Endothelial cell of umbilical vein (primary cell): ENCODE data around the gene DNAJC18. TPM values are rescaled to one million over a fixed set of nuclear protein-coding genes. Genes with fewer than 3 reads are reported as not detected.

Experiments
- BruUV-seq: library from RNA; stranded (reverse); fragments of 400-500 nt; replicated peaks from 2 replicates; lab custom pipeline; 2021; lab: Mats Ljungman, UMichigan
- CTCF ChIA-PET: fragments of 300-600, 350-600 bp; sonication (Branson Sonifier 250); formaldehyde crosslinking; loops from one replicate; lab custom pipeline; 2021; ENCODE audit warnings: antibody characterized with exemption, inconsistent platforms; lab: Charles Lee
- POLR2A ChIA-PET: fragments of 300-600, 350-600 bp; sonication (Branson Sonifier 250); formaldehyde crosslinking; loops from one replicate; lab custom pipeline; 2021; ENCODE audit warnings: antibody characterized with exemption, inconsistent platforms; lab: Charles Lee
- DNase-seq: peaks from one replicate; pipeline ENCODE4 v3.0.0-alpha.2; 2011; ENCODE audit warnings: low read depth, low spot score
- FAIRE-seq: peaks from 2 replicates; lab custom pipeline; 2011; peaks lifted over from hg19 to GRCh38; lab: Jason Lieb, UNC
- H2AFZ ChIP-seq: 2 replicates; pipeline ENCODE4 v1.6.0; 2012; ENCODE audit warnings: low read depth, low read length, control low read depth, inconsistent platforms
- H3K27ac ChIP-seq: 2 replicates; pipeline ENCODE4 v1.5.1; 2011; ENCODE audit warnings: low read depth, mild to moderate bottlenecking, control low read depth, low read length, moderate library complexity; ENCODE audit not compliant: insufficient read depth
- H3K27me3 ChIP-seq, 2 experiments: 2 replicates each; pipeline versions ENCODE4 v1.6.0 to v1.6.1; 2011; ENCODE audit warnings: low read length in 2 of 2, mixed read lengths in 1 of 2; ENCODE audit not compliant: control insufficient read depth in 2 of 2, insufficient read depth in 2 of 2
- H3K36me3 ChIP-seq, 2 experiments: 2 replicates in 1 of 2; 3 replicates in 1 of 2; pipeline ENCODE4 v1.5.1; 2011; ENCODE audit warnings: low read length in 2 of 2, mild to moderate bottlenecking in 1 of 2, moderate library complexity in 1 of 2; ENCODE audit not compliant: control insufficient read depth in 2 of 2, insufficient read depth in 2 of 2; ENCODE audit errors: extremely low read depth in 1 of 2
- H3K4me1 ChIP-seq: 3 replicates; pipeline ENCODE4 v1.5.1; 2011; ENCODE audit warnings: mild to moderate bottlenecking, low read length; ENCODE audit not compliant: control insufficient read depth, insufficient read depth; ENCODE audit errors: extremely low read depth
- H3K4me2 ChIP-seq: 2 replicates; pipeline ENCODE4 v1.6.1; 2011; ENCODE audit warnings: low read length, control low read depth, mixed read lengths; ENCODE audit not compliant: insufficient read depth
- H3K4me3 ChIP-seq, 3 experiments: fragments of 200-600 bp in 1 of 3; sonication (generic), shearing (Covaris generic) in 1 of 3; replicated peaks in 1 of 3; 2 replicates each; pipeline ENCODE4 v1.5.1; 2011 to 2016; ENCODE audit warnings: control low read depth in 3 of 3, low read length in 3 of 3, mild to moderate bottlenecking in 2 of 3, inconsistent platforms in 1 of 3, low read depth in 1 of 3, moderate library complexity in 1 of 3; ENCODE audit not compliant: insufficient read depth in 1 of 3
- H3K79me2 ChIP-seq: 2 replicates; pipeline ENCODE4 v1.6.0; 2012; ENCODE audit warnings: low read length, inconsistent platforms; ENCODE audit not compliant: control insufficient read depth, insufficient read depth
- H3K9ac ChIP-seq: replicated peaks from 2 replicates; pipeline ENCODE3; 2011; ENCODE audit warnings: low read length, control low read depth; ENCODE audit not compliant: insufficient read depth; ENCODE audit errors: extremely low read depth
- H3K9me1 ChIP-seq: replicated peaks from 3 replicates; pipeline ENCODE4 v1.6.0; 2011; ENCODE audit warnings: mild to moderate bottlenecking, low read length; ENCODE audit not compliant: control insufficient read depth, insufficient read depth; ENCODE audit errors: extremely low read depth
- H3K9me3 ChIP-seq: replicated peaks from 2 replicates; pipeline ENCODE4 v1.5.1; 2012; ENCODE audit warnings: low read length, inconsistent platforms; ENCODE audit not compliant: control insufficient read depth, insufficient read depth
- H4K20me1 ChIP-seq: replicated peaks from 2 replicates; pipeline ENCODE3; 2011; ENCODE audit warnings: mild to moderate bottlenecking, low read length; ENCODE audit not compliant: control insufficient read depth, insufficient read depth; ENCODE audit errors: extremely low read depth
- EZH2 ChIP-seq: IDR thresholded peaks from 2 replicates; pipeline ENCODE4 v1.6.1; 2012; ENCODE audit warnings: borderline replicate concordance, low read depth, mild to moderate bottlenecking, moderate library complexity, low read length, inconsistent platforms; ENCODE audit not compliant: severe bottlenecking
- FOS ChIP-seq: IDR thresholded peaks from 2 replicates; pipeline ENCODE4 v1.6.1; 2011; ENCODE audit warnings: mild to moderate bottlenecking, low read length, moderate library complexity, borderline replicate concordance; ENCODE audit not compliant: insufficient read depth
- GATA2 ChIP-seq: IDR thresholded peaks from 2 replicates; pipeline ENCODE4 v1.7.0; 2011; ENCODE audit warnings: low read depth, mild to moderate bottlenecking, moderate library complexity, mixed read lengths, low read length; ENCODE audit not compliant: insufficient read length, insufficient read depth
- JUN ChIP-seq: IDR thresholded peaks from 2 replicates; pipeline ENCODE4 v1.6.1; 2011; ENCODE audit warnings: borderline replicate concordance, low read depth; ENCODE audit not compliant: insufficient read length, insufficient read depth
- MYC ChIP-seq: IDR thresholded peaks from one replicate; pipeline ENCODE4 v1.6.1; 2011; ENCODE audit warnings: mild to moderate bottlenecking, low read depth, low read length
- POLR2A ChIP-seq: IDR thresholded peaks from 2 replicates; pipeline ENCODE4 v1.6.1; 2012; ENCODE audit warnings: low read depth, mild to moderate bottlenecking, control low read depth, low read length
- POLR2AphosphoS5 ChIP-seq: IDR thresholded peaks from 2 replicates; pipeline ENCODE4 v1.6.1; 2012; ENCODE audit warnings: low read depth, mild to moderate bottlenecking, control low read depth, low read length, moderate library complexity; ENCODE audit not compliant: insufficient read depth
- dilution Hi-C: fragments of 300-500 bp; cut with MboI; formaldehyde crosslinking; loops from one replicate; pipeline ENCODE4 v1.15.0; 2019; ENCODE audit warnings: low sequenced_read_pairs; ENCODE audit not compliant: extremely low pct_ligation_motif_present
- intact Hi-C: fragments of 100-400 bp; cut with micrococcal nuclease; formaldehyde crosslinking; loops from one replicate; pipeline ENCODE4 v1.10.0; 2022
- polyA plus RNA-seq, 4 experiments: library from polyadenylated mRNA; depleted of rRNA in 3 of 4; stranded (reverse) in 3 of 4; unstranded in 1 of 4; fragments of >200 nt; gene quantifications; 2 replicates each; pipeline versions ENCODE4 v1.2.1 to v1.2.3, GENCODE V29; 2011 to 2012; ENCODE audit warnings: missing spikeins in 1 of 4
- total RNA-seq: library from RNA; stranded (reverse); gene quantifications from 2 replicates; pipeline ENCODE4 v1.2.3, GENCODE V29; 2021
- TF ChIP-seq, protein P1 (sequence below): IDR thresholded peaks from 2 replicates; pipeline ENCODE4 v1.6.1; 2011; ENCODE audit not compliant: insufficient read depth, insufficient read length
- TF ChIP-seq, protein P2 (sequence below), 2 donors: IDR thresholded peaks; 1 replicate in 1 of 2; 2 replicates in 1 of 2; pipeline ENCODE4 v1.5.1; 2011; ENCODE audit warnings: low read length in 2 of 2, mild to moderate bottlenecking in 2 of 2, moderate library complexity in 2 of 2, control low read depth in 1 of 2, inconsistent platforms in 1 of 2, low read depth in 1 of 2; ENCODE audit not compliant: insufficient read depth in 1 of 2; ENCODE audit errors: extremely low read depth in 1 of 2

Gene DNAJC18
- total and polyA plus RNA-seq, 2 donors (not counting 3 experiments of a cell fraction or from before 2014, with no cell fraction given) = 23.2 to 52.6 TPM

DNA sequence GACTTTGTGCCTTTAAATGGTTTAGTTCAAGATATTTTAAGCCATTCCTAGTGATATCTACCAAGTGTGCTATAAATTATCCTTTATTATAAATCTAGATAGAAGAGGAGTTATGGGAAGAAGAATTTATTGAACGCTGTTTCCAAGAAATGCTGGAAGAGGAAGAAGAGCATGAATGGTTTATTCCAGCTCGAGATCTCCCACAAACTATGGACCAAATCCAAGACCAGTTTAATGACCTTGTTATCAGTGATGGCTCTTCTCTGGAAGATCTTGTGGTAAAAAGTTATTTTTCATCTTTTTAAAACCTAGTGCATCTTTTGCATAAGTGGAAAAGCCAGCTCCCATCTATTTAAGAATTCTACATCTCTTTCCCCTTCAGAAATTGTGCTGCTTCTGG lies 74.9 kb downstream of the DNAJC18 start:
- Histone ChIP-seq H3K9me1 (no peaks in the 10 kb centered on the region), H3K27ac (no peak overlapping the region), H2AFZ (no peak overlapping the region), H3K79me2 (peaks cover 11% of the 10 kb centered on the region), H3K4me2 (no peak overlapping the region), H3K36me3 (peaks cover 2 to 20% of the 10 kb centered on the region in 2 experiments), H3K9ac (no peak overlapping the region), H3K27me3 (no peaks in the 10 kb centered on the region), H3K9me3 (no peaks in the 10 kb centered on the region), H3K4me3 (no peak overlapping the region), H3K4me1 (no peaks in the 10 kb centered on the region), H4K20me1 (peaks cover 3% of the 10 kb centered on the region)
- dilution Hi-C loops (no loop called here), intact Hi-C loops (no loop called here)
- DNase-seq (no peak), FAIRE-seq (no peak)
- ChIA-PET CTCF (interaction anchor here (2.1 kb wide), 1 partner anchor 24 kb away, joined by 5 read pairs; no protein-coding TSS in a partner anchor), POLR2A (no interaction called here)
- TF ChIP-seq GATA2 (no peak), POLR2AphosphoS5 (no peak), JUN (no peak), EZH2 (no peak), POLR2A (no peak), FOS (no peak), MYC (no peak)
- TF ChIP-seq, protein P1, sequence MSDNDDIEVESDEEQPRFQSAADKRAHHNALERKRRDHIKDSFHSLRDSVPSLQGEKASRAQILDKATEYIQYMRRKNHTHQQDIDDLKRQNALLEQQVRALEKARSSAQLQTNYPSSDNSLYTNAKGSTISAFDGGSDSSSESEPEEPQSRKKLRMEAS = no peak
- TF ChIP-seq, protein P2, sequence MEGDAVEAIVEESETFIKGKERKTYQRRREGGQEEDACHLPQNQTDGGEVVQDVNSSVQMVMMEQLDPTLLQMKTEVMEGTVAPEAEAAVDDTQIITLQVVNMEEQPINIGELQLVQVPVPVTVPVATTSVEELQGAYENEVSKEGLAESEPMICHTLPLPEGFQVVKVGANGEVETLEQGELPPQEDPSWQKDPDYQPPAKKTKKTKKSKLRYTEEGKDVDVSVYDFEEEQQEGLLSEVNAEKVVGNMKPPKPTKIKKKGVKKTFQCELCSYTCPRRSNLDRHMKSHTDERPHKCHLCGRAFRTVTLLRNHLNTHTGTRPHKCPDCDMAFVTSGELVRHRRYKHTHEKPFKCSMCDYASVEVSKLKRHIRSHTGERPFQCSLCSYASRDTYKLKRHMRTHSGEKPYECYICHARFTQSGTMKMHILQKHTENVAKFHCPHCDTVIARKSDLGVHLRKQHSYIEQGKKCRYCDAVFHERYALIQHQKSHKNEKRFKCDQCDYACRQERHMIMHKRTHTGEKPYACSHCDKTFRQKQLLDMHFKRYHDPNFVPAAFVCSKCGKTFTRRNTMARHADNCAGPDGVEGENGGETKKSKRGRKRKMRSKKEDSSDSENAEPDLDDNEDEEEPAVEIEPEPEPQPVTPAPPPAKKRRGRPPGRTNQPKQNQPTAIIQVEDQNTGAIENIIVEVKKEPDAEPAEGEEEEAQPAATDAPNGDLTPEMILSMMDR (IDR thresholded peaks at IDR 0.05; ENCODE audit: extremely low read depth in 1 of 2, insufficient read depth in 1 of 2, low read depth in 1 of 2, low read length in 2 of 2) = no peak
- no TSS peak for BruUV-seq
